ENCODE results near the gene NCAPH2. TPM values are rescaled to one million over a fixed set of nuclear protein-coding genes. Genes with fewer than 3 reads are reported as not detected.

Gene NCAPH2
- total RNA-seq, 2 experiments from 2014 or later, result 105 to 108 TPM

- Mint-ChIP-seq H3K27me3 (no peaks in the 10 kb centered on the region), H3K36me3 (ENCODE audit: low read depth) (peaks cover 45% of the 10 kb centered on the region), H3K4me1 (peaks cover 55% of the 10 kb centered on the region), H3K27ac (peak overlapping the region; percentile 97), H3K4me3 (peak overlapping the region; percentile 68), H3K9me3 (no peaks in the 10 kb centered on the region)
- no peak for DNase-seq
- POLR2A ChIA-PET, result interaction anchor here (1.0 to 5.0 kb wide), 9 partner anchors 14 to 201 kb away, joined by 3 to 48 read pairs (median 4); partner anchors contain the start of genes ADM2, LMF2, NCAPH2 and SCO2
- CTCF ChIA-PET, result interaction anchor here (0.5 to 1.6 kb wide), 3 partner anchors 30 to 84 kb away, joined by 3 to 6 read pairs (median 4); partner anchors contain the start of gene SCO2
Observed at GRCh38 chr22:50467773-50468440, 40.1 kb upstream of the NCAPH2 start.

- Mint-ChIP-seq H3K27ac (peak overlapping the region; percentile 97), H3K4me3 (peak overlapping the region; percentile 68), H3K27me3 (no peaks in the 10 kb centered on the region), H3K36me3 (ENCODE audit: low read depth) (peaks cover 44% of the 10 kb centered on the region), H3K9me3 (no peaks in the 10 kb centered on the region), H3K4me1 (peaks cover 62% of the 10 kb centered on the region)
- ChIA-PET POLR2A (interaction anchor here (0.6 to 5.0 kb wide), 15 partner anchors 10 to 278 kb away, joined by 3 to 48 read pairs (median 4); partner anchors contain the start of genes ADM2, KLHDC7B, LMF2 and NCAPH2), CTCF (interaction anchor here (1.2 to 1.6 kb wide), 3 partner anchors 29 to 152 kb away, joined by 4 to 6 read pairs (median 4); partner anchors contain the start of gene SCO2)
- DNase-seq, result no peak
Observed at GRCh38 chr22:50468626-50469025, 39.4 kb upstream of the NCAPH2 start.

GRCh38 chr22:50469377-50470305 is 38.4 kb upstream of the NCAPH2 start:
- Mint-ChIP-seq H3K4me3 (peak overlapping the region; percentile 68), H3K9me3 (no peaks in the 10 kb centered on the region), H3K4me1 (peaks cover 67% of the 10 kb centered on the region), H3K36me3 (ENCODE audit: low read depth) (peaks cover 40% of the 10 kb centered on the region), H3K27ac (peak overlapping the region; percentile 97), H3K27me3 (no peaks in the 10 kb centered on the region)
- ChIA-PET POLR2A (interaction anchor here (0.9 to 5.0 kb wide), 27 partner anchors 9 to 279 kb away, joined by 3 to 48 read pairs (median 5); partner anchors contain the start of genes ADM2, ARSA, CHKB and KLHDC7B), CTCF (interaction anchor here (1.0 to 2.7 kb wide), 13 partner anchors 9 to 218 kb away, joined by 3 to 21 read pairs (median 4); partner anchors contain the start of genes HDAC10, LMF2, NCAPH2 and SCO2)
- peak; percentile 99 for DNase-seq

GRCh38 chr22:50470491-50470890 is 37.5 kb upstream of the NCAPH2 start:
- no peaks in the 10 kb centered on the region for H3K9me3 Mint-ChIP-seq
- peaks cover 40% of the 10 kb centered on the region for H3K36me3 Mint-ChIP-seq (ENCODE audit: low read depth)
- no peak for DNase-seq

GRCh38 chr22:50471197-50471847 is 36.7 kb upstream of the NCAPH2 start:
- CTCF ChIA-PET, result interaction anchor here (0.6 to 2.7 kb wide), 6 partner anchors 18 to 150 kb away, joined by 3 to 21 read pairs (median 6); partner anchors contain the start of genes LMF2, NCAPH2 and SCO2
- peak overlapping the region; percentile 68 for H3K4me3 Mint-ChIP-seq
- no peak for DNase-seq
- H3K27ac Mint-ChIP-seq, result peak overlapping the region; percentile 97
- H3K36me3 Mint-ChIP-seq (ENCODE audit: low read depth), result peaks cover 34% of the 10 kb centered on the region
- POLR2A ChIA-PET, result interaction anchor here (0.9 to 5.0 kb wide), 8 partner anchors 19 to 157 kb away, joined by 3 to 48 read pairs (median 12); partner anchors contain the start of genes ARSA, LMF2, NCAPH2 and SCO2
- no peaks in the 10 kb centered on the region for H3K27me3 Mint-ChIP-seq
- H3K4me1 Mint-ChIP-seq, result peaks cover 72% of the 10 kb centered on the region
- H3K9me3 Mint-ChIP-seq, result no peaks in the 10 kb centered on the region

More at GRCh38 chr22:50470491-50470890, 37.5 kb upstream of the NCAPH2 start:
- H3K27me3 Mint-ChIP-seq, result no peaks in the 10 kb centered on the region
- ChIA-PET CTCF (interaction anchor here (1.0 to 2.7 kb wide), 11 partner anchors 10 to 219 kb away, joined by 3 to 21 read pairs (median 5); partner anchors contain the start of genes HDAC10, LMF2, NCAPH2 and SCO2), POLR2A (interaction anchor here (0.6 to 5.0 kb wide), 23 partner anchors 8 to 228 kb away, joined by 3 to 48 read pairs (median 5); partner anchors contain the start of genes ADM2, ARSA, CHKB and KLHDC7B)
- peak overlapping the region; percentile 97 for H3K27ac Mint-ChIP-seq
- peaks cover 71% of the 10 kb centered on the region for H3K4me1 Mint-ChIP-seq
- H3K4me3 Mint-ChIP-seq, result peak overlapping the region; percentile 68

GRCh38 chr22:50471962-50472361 is 36.1 kb upstream of the NCAPH2 start:
- H3K27me3 Mint-ChIP-seq, result no peaks in the 10 kb centered on the region
- CTCF ChIA-PET, result interaction anchor here (1.1 to 2.7 kb wide), 6 partner anchors 18 to 221 kb away, joined by 3 to 13 read pairs (median 8); partner anchors contain the start of genes HDAC10, LMF2 and NCAPH2

GRCh38 chr22:50473088-50473487 is 34.9 kb upstream of the NCAPH2 start:
- Mint-ChIP-seq H3K4me3 (peak overlapping the region; percentile 92), H3K4me1 (peaks cover 69% of the 10 kb centered on the region), H3K27ac (peak overlapping the region; percentile 97), H3K27me3 (no peaks in the 10 kb centered on the region), H3K36me3 (ENCODE audit: low read depth) (peaks cover 27% of the 10 kb centered on the region), H3K9me3 (no peaks in the 10 kb centered on the region)
- POLR2A ChIA-PET, result interaction anchor here (0.9 to 2.7 kb wide), 11 partner anchors 9 to 148 kb away, joined by 3 to 29 read pairs (median 5); partner anchors contain the start of genes ADM2, LMF2, NCAPH2 and SCO2
- CTCF ChIA-PET, result interaction anchor here (1.1 to 2.5 kb wide), 7 partner anchors 9 to 222 kb away, joined by 3 to 18 read pairs (median 7); partner anchors contain the start of genes HDAC10, LMF2, NCAPH2 and SCO2
- peak; percentile 64 for DNase-seq

More at GRCh38 chr22:50471962-50472361, 36.1 kb upstream of the NCAPH2 start:
- no peaks in the 10 kb centered on the region for H3K9me3 Mint-ChIP-seq
- POLR2A ChIA-PET, result interaction anchor here (2.3 to 2.7 kb wide), 4 partner anchors 26 to 149 kb away, joined by 13 to 29 read pairs (median 14); partner anchors contain the start of gene SCO2
- peak overlapping the region; percentile 97 for H3K27ac Mint-ChIP-seq
- no peak for DNase-seq
- peak overlapping the region; percentile 12 for H3K4me3 Mint-ChIP-seq
- peaks cover 27% of the 10 kb centered on the region for H3K36me3 Mint-ChIP-seq (ENCODE audit: low read depth)
- H3K4me1 Mint-ChIP-seq, result peaks cover 69% of the 10 kb centered on the region

GRCh38 chr22:50473855-50474671 is 34.0 kb upstream of the NCAPH2 start:
- POLR2A ChIA-PET, result interaction anchor here (0.9 to 2.7 kb wide), 11 partner anchors 8 to 147 kb away, joined by 3 to 29 read pairs (median 5); partner anchors contain the start of genes ADM2, LMF2, NCAPH2 and SCO2
- no peaks in the 10 kb centered on the region for H3K27me3 Mint-ChIP-seq
- peak; percentile 57 for DNase-seq
- H3K27ac Mint-ChIP-seq, result peak overlapping the region; percentile 97
- CTCF ChIA-PET, result interaction anchor here (0.8 to 2.5 kb wide), 7 partner anchors 10 to 147 kb away, joined by 3 to 18 read pairs (median 7); partner anchors contain the start of genes LMF2, NCAPH2 and SCO2
- H3K4me1 Mint-ChIP-seq, result peaks cover 60% of the 10 kb centered on the region
- peak overlapping the region; percentile 92 for H3K4me3 Mint-ChIP-seq
- H3K36me3 Mint-ChIP-seq (ENCODE audit: low read depth), result peaks cover 22% of the 10 kb centered on the region
- no peaks in the 10 kb centered on the region for H3K9me3 Mint-ChIP-seq

- peaks cover 51% of the 10 kb centered on the region for H3K4me1 Mint-ChIP-seq
- POLR2A ChIA-PET, result interaction anchor here (0.7 to 2.7 kb wide), 4 partner anchors 23 to 148 kb away, joined by 3 to 13 read pairs (median 4); partner anchors contain the start of genes DENND6B, LMF2 and NCAPH2
- peaks cover 4% of the 10 kb centered on the region for H3K27me3 Mint-ChIP-seq
- peaks cover 22% of the 10 kb centered on the region for H3K36me3 Mint-ChIP-seq (ENCODE audit: low read depth)
- DNase-seq, result peak; percentile 91
- H3K9me3 Mint-ChIP-seq, result no peaks in the 10 kb centered on the region
- CTCF ChIA-PET, result interaction anchor here (2.5 kb wide), 1 partner anchor 51 kb away, joined by 18 read pairs; the partner anchor contains the start of gene SCO2
- H3K27ac Mint-ChIP-seq, result peak within 1 kb of the TSS; percentile 97
- H3K4me3 Mint-ChIP-seq, result peak within 1 kb of the TSS; percentile 92
Observed at GRCh38 chr22:50474710-50475651, 33.0 kb upstream of the NCAPH2 start, which contains the start of gene SBF1. Gene SBF1, minus strand, starts transcription at chr22:50475035. Its CDS starts 195 bp downstream, at chr22:50474840.

- Mint-ChIP-seq H3K4me3 (peak overlapping the region; percentile 58), H3K4me1 (peaks cover 48% of the 10 kb centered on the region), H3K36me3 (ENCODE audit: low read depth) (peaks cover 20% of the 10 kb centered on the region), H3K27me3 (peaks cover 9% of the 10 kb centered on the region), H3K27ac (peak overlapping the region; percentile 49), H3K9me3 (no peaks in the 10 kb centered on the region)
- POLR2A ChIA-PET, result interaction anchor here (0.7 to 1.3 kb wide), 2 partner anchors 32 to 149 kb away, joined by 3 to 4 read pairs; partner anchors contain the start of genes DENND6B, LMF2 and NCAPH2
- CTCF ChIA-PET, result no interaction called here
- DNase-seq, result no peak
Observed at GRCh38 chr22:50475652-50476002, 32.4 kb upstream of the NCAPH2 start.
